ENCODE measurements around the gene MTERF2. TPM values are rescaled to one million over a fixed set of nuclear protein-coding genes. Genes with fewer than 3 reads are reported as not detected.

The MTERF2 gene
- total and polyA plus RNA-seq, 2 of the 13 experiments (the other 11 are each of a cell fraction or from before 2014, with no cell fraction given): 8.0 to 11.6 TPM

DNA sequence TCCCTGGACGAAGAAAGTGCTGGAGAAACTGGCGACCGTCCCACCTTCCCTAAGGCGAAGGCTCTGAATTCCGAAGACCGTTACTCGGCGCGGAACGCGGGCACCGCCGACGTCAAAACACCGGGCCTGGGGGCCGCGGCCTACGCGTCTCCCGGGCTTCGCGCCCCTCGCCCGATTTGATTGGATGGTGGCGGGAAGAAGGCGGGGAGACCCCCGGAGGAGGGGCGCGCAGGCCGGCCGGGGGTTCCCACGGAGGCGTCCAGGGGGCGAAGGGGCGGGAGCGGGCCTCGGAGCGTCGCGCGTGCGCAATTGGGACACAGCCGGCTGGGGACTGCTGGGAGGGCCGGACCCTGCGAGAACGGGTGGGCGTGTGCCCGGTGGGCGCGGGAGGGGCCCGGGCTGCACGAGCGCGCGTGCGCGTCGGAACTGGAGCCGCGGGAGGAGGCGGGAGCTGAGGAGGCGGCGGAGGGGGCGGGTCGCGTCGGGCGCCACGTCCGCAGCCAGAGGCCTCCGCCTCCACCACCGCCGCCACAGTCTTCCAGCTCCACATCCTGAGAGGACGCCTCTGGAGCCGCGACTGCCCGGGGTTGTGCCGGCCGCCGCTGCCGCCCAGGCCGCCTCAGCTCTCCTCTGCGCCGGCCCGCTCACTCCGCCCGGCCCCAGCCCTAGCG is 31.4 kb downstream of the MTERF2 start, which contains the start of gene TMEM263 (continued):
- TF ChIP-seq, protein P1, sequence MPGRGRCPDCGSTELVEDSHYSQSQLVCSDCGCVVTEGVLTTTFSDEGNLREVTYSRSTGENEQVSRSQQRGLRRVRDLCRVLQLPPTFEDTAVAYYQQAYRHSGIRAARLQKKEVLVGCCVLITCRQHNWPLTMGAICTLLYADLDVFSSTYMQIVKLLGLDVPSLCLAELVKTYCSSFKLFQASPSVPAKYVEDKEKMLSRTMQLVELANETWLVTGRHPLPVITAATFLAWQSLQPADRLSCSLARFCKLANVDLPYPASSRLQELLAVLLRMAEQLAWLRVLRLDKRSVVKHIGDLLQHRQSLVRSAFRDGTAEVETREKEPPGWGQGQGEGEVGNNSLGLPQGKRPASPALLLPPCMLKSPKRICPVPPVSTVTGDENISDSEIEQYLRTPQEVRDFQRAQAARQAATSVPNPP (CRISPR knock-in tag; IDR thresholded peaks at IDR 0.05): peak; percentile 94; the same call in 1 of the 2 replicates
- TF ChIP-seq, protein P2, sequence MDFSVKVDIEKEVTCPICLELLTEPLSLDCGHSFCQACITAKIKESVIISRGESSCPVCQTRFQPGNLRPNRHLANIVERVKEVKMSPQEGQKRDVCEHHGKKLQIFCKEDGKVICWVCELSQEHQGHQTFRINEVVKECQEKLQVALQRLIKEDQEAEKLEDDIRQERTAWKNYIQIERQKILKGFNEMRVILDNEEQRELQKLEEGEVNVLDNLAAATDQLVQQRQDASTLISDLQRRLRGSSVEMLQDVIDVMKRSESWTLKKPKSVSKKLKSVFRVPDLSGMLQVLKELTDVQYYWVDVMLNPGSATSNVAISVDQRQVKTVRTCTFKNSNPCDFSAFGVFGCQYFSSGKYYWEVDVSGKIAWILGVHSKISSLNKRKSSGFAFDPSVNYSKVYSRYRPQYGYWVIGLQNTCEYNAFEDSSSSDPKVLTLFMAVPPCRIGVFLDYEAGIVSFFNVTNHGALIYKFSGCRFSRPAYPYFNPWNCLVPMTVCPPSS (IDR thresholded peaks at IDR 0.05): no peak
- 0 out of 2 replicates have a peak, but pooled peaks have one; percentile 67 for TF ChIP-seq ZNF816 (CRISPR knock-in tag; IDR thresholded peaks at IDR 0.05; ENCODE audit: borderline replicate concordance)
- TF ChIP-seq NFKBIZ (CRISPR knock-in tag; IDR thresholded peaks at IDR 0.05): 0 out of 2 replicates have a peak, but pooled peaks have one; percentile 33
- 0 out of 2 replicates have a peak, but pooled peaks have one; percentile 2 for TF ChIP-seq ZNF17 (CRISPR knock-in tag; IDR thresholded peaks at IDR 0.05)
- TF ChIP-seq, protein P3, sequence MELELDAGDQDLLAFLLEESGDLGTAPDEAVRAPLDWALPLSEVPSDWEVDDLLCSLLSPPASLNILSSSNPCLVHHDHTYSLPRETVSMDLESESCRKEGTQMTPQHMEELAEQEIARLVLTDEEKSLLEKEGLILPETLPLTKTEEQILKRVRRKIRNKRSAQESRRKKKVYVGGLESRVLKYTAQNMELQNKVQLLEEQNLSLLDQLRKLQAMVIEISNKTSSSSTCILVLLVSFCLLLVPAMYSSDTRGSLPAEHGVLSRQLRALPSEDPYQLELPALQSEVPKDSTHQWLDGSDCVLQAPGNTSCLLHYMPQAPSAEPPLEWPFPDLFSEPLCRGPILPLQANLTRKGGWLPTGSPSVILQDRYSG (CRISPR knock-in tag; IDR thresholded peaks at IDR 0.05): peak; percentile 14; the same call in 1 of the 2 replicates
- TF ChIP-seq, protein P4, sequence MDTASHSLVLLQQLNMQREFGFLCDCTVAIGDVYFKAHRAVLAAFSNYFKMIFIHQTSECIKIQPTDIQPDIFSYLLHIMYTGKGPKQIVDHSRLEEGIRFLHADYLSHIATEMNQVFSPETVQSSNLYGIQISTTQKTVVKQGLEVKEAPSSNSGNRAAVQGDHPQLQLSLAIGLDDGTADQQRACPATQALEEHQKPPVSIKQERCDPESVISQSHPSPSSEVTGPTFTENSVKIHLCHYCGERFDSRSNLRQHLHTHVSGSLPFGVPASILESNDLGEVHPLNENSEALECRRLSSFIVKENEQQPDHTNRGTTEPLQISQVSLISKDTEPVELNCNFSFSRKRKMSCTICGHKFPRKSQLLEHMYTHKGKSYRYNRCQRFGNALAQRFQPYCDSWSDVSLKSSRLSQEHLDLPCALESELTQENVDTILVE (CRISPR knock-in tag; IDR thresholded peaks at IDR 0.05): peak; percentile 25; the same call in 1 of the 2 replicates
- 0 out of 2 replicates have a peak, but pooled peaks have one; percentile 46 for TF ChIP-seq TBP (CRISPR knock-in tag; IDR thresholded peaks at IDR 0.05)
- TF ChIP-seq MEIS1 (CRISPR knock-in tag; IDR thresholded peaks at IDR 0.05; ENCODE audit: borderline replicate concordance): peak; percentile 54; the same call in 1 of the 2 replicates
- 0 out of 2 replicates have a peak, but pooled peaks have one; percentile 48 for TF ChIP-seq ESRRA (CRISPR knock-in tag; IDR thresholded peaks at IDR 0.05; ENCODE audit: low read depth)
- TF ChIP-seq, protein P5, sequence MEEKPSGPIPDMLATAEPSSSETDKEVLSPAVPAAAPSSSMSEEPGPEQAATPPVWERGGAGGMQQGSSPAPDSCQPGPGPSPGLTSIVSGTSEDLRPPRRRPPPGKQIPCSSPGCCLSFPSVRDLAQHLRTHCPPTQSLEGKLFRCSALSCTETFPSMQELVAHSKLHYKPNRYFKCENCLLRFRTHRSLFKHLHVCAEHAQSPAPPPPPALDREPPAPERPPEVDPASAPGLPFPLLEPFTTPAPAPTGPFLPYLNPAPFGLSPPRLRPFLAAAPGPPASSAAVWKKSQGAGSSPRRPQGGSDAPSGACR (CRISPR knock-in tag; IDR thresholded peaks at IDR 0.05): no peak; the same call in 1 of the 2 replicates
- peak; percentile 60; the same call in 1 of the 2 replicates for TF ChIP-seq TOPORS (CRISPR knock-in tag; IDR thresholded peaks at IDR 0.05)
- TF ChIP-seq ASH2L (IDR thresholded peaks at IDR 0.05; ENCODE audit: insufficient read length, low read depth, low read length): peak; percentile 74
- TF ChIP-seq, protein P6, sequence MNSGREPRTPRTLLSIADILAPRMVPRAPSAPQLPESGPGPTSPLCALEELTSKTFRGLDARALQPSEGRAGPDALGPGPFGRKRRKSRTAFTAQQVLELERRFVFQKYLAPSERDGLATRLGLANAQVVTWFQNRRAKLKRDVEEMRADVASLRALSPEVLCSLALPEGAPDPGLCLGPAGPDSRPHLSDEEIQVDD (CRISPR knock-in tag; IDR thresholded peaks at IDR 0.05; ENCODE audit: borderline replicate concordance): peak; percentile 34; the same call in 1 of the 2 replicates
- no peak for TF ChIP-seq TBX3 (IDR thresholded peaks at IDR 0.05; ENCODE audit: borderline replicate concordance)
- peak; percentile 84 for TF ChIP-seq KMT2B (CRISPR knock-in tag; IDR thresholded peaks at IDR 0.05)
- no peak for TF ChIP-seq FOXM1 (CRISPR knock-in tag; IDR thresholded peaks at IDR 0.05)
- no peak for TF ChIP-seq RARG (CRISPR knock-in tag; IDR thresholded peaks at IDR 0.05; ENCODE audit: low read depth)
- TF ChIP-seq ZBTB20 (CRISPR knock-in tag; IDR thresholded peaks at IDR 0.05; ENCODE audit: borderline replicate concordance, low read depth): peak; percentile 36; the same call in 1 of the 2 replicates
- TF ChIP-seq SKI (IDR thresholded peaks at IDR 0.05; ENCODE audit: partially characterized antibody): peak; percentile 40
- TF ChIP-seq, protein P7, sequence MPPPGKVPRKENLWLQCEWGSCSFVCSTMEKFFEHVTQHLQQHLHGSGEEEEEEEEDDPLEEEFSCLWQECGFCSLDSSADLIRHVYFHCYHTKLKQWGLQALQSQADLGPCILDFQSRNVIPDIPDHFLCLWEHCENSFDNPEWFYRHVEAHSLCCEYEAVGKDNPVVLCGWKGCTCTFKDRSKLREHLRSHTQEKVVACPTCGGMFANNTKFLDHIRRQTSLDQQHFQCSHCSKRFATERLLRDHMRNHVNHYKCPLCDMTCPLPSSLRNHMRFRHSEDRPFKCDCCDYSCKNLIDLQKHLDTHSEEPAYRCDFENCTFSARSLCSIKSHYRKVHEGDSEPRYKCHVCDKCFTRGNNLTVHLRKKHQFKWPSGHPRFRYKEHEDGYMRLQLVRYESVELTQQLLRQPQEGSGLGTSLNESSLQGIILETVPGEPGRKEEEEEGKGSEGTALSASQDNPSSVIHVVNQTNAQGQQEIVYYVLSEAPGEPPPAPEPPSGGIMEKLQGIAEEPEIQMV (CRISPR knock-in tag; IDR thresholded peaks at IDR 0.05; ENCODE audit: low read depth): no peak; the same call in 1 of the 2 replicates
